ENCODE data around the gene TENT5C. TPM values are rescaled to one million over a fixed set of nuclear protein-coding genes. Genes with fewer than 3 reads are reported as not detected.

TENT5C gene
- total RNA-seq, 1 experiment from 2014 or later, result 1.4 TPM

DNA sequence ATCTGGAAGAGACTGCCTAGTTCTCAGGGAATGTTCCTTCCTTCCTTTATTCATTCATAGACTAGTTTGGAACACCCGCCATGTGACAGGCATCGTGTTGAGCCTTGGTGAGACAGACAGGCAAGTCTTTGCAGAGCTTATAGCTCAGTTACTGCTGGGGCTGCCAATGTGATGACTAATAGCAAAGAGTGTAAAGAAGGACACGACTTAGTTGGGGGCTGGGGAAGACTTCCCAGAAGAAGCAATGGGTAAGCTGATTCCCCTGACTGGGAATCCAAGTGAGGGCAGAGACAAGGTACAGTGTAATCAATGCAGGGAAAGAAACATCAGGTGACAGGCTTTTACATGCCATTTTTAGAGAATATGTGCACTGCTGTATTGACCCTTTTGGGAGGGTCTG lies 51.2 kb downstream of the TENT5C start:
- CTCF ChIA-PET, result no interaction called here
- Histone ChIP-seq H2AFZ (ENCODE audit: low read depth, low read length, poor library complexity, severe bottlenecking) (no peak overlapping the region), H3K4me2 (ENCODE audit: low read length) (peak overlapping the region; percentile 49), H3K4me1 (ENCODE audit: control insufficient read depth in 1 of 2, insufficient read depth in 2 of 2, low read length in 2 of 2) (peaks cover 5 to 10% of the 10 kb centered on the region in 2 experiments), H3K27ac (ENCODE audit: low read depth, low read length) (no peak overlapping the region), H3K4me3 (replicated peaks in 1 of 2; ENCODE audit: low read depth in 1 of 2, low read length in 2 of 2) (no peak overlapping the region), H3K9me3 (ENCODE audit: control insufficient read depth in 1 of 2, insufficient read depth in 1 of 2, low read depth in 1 of 2, low read length in 2 of 2) (no peaks in the 10 kb centered on the region), H3K79me2 (ENCODE audit: insufficient read depth, low read length) (no peaks in the 10 kb centered on the region), H3K9me2 (ENCODE audit: insufficient read depth) (no peaks in the 10 kb centered on the region), H3K36me3 (ENCODE audit: control insufficient read depth in 1 of 2, insufficient read depth in 2 of 2, low read length in 2 of 2) (no peaks in the 10 kb centered on the region), H3K9ac (ENCODE audit: low read length) (no peak overlapping the region), H3K27me3 (ENCODE audit: insufficient read depth, low read length) (no peaks in the 10 kb centered on the region), H4K20me1 (ENCODE audit: insufficient read depth) (no peaks in the 10 kb centered on the region)
- BruUV-seq (replicated peaks), result no TSS peak
- RAD21 ChIA-PET (ENCODE audit: low non-redundant PET in 1 of 2, low total read pairs in 2 of 2, uncharacterized antibody in 2 of 2, unreplicated experiment in 2 of 2), result no interaction called here
- peak; percentile 63; the same call in 1 of the 2 replicates for ATAC-seq
- POLR2A ChIA-PET, result no interaction called here
- TF ChIP-seq SIN3A (IDR thresholded peaks at IDR 0.05; ENCODE audit: low read depth) (no peak), ZFX (IDR thresholded peaks at IDR 0.05) (no peak), CBX3 (IDR thresholded peaks at IDR 0.05; ENCODE audit: low read depth) (no peak), SP1 (IDR thresholded peaks at IDR 0.05; ENCODE audit: low read depth) (no peak), SRF (IDR thresholded peaks at IDR 0.05; ENCODE audit: low read depth) (no peak), EZH2phosphoT487 (IDR thresholded peaks at IDR 0.05; ENCODE audit: borderline replicate concordance) (no peak), TCF7L2 (IDR thresholded peaks at IDR 0.05; ENCODE audit: borderline replicate concordance, extremely low read depth, insufficient read depth, insufficient read length) (no peak), ELF1 (IDR thresholded peaks at IDR 0.05; ENCODE audit: borderline replicate concordance, low read depth) (no peak), CEBPB (IDR thresholded peaks at IDR 0.05; ENCODE audit: low read depth) (no peak), POLR2AphosphoS5 (IDR thresholded peaks at IDR 0.05; ENCODE audit: low read depth, low read length) (no peak), YY1 (IDR thresholded peaks at IDR 0.05; ENCODE audit: extremely low read depth, insufficient replicate concordance, low read depth, low read length) (no peak)
- TF ChIP-seq, protein P1, sequence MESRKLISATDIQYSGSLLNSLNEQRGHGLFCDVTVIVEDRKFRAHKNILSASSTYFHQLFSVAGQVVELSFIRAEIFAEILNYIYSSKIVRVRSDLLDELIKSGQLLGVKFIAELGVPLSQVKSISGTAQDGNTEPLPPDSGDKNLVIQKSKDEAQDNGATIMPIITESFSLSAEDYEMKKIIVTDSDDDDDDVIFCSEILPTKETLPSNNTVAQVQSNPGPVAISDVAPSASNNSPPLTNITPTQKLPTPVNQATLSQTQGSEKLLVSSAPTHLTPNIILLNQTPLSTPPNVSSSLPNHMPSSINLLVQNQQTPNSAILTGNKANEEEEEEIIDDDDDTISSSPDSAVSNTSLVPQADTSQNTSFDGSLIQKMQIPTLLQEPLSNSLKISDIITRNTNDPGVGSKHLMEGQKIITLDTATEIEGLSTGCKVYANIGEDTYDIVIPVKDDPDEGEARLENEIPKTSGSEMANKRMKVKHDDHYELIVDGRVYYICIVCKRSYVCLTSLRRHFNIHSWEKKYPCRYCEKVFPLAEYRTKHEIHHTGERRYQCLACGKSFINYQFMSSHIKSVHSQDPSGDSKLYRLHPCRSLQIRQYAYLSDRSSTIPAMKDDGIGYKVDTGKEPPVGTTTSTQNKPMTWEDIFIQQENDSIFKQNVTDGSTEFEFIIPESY (IDR thresholded peaks at IDR 0.05; ENCODE audit: extremely low read depth, insufficient replicate concordance, low read length), result no peak
- TF ChIP-seq, protein P2, sequence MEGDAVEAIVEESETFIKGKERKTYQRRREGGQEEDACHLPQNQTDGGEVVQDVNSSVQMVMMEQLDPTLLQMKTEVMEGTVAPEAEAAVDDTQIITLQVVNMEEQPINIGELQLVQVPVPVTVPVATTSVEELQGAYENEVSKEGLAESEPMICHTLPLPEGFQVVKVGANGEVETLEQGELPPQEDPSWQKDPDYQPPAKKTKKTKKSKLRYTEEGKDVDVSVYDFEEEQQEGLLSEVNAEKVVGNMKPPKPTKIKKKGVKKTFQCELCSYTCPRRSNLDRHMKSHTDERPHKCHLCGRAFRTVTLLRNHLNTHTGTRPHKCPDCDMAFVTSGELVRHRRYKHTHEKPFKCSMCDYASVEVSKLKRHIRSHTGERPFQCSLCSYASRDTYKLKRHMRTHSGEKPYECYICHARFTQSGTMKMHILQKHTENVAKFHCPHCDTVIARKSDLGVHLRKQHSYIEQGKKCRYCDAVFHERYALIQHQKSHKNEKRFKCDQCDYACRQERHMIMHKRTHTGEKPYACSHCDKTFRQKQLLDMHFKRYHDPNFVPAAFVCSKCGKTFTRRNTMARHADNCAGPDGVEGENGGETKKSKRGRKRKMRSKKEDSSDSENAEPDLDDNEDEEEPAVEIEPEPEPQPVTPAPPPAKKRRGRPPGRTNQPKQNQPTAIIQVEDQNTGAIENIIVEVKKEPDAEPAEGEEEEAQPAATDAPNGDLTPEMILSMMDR (IDR thresholded peaks at IDR 0.05 in 2 of 3, conservative IDR thresholded peaks at IDR 0.05 in 1 of 3; ENCODE audit: borderline replicate concordance in 1 of 3, insufficient read depth in 1 of 3, low read depth in 2 of 3, low read length in 2 of 3), result no peak
- TF ChIP-seq, protein P3, sequence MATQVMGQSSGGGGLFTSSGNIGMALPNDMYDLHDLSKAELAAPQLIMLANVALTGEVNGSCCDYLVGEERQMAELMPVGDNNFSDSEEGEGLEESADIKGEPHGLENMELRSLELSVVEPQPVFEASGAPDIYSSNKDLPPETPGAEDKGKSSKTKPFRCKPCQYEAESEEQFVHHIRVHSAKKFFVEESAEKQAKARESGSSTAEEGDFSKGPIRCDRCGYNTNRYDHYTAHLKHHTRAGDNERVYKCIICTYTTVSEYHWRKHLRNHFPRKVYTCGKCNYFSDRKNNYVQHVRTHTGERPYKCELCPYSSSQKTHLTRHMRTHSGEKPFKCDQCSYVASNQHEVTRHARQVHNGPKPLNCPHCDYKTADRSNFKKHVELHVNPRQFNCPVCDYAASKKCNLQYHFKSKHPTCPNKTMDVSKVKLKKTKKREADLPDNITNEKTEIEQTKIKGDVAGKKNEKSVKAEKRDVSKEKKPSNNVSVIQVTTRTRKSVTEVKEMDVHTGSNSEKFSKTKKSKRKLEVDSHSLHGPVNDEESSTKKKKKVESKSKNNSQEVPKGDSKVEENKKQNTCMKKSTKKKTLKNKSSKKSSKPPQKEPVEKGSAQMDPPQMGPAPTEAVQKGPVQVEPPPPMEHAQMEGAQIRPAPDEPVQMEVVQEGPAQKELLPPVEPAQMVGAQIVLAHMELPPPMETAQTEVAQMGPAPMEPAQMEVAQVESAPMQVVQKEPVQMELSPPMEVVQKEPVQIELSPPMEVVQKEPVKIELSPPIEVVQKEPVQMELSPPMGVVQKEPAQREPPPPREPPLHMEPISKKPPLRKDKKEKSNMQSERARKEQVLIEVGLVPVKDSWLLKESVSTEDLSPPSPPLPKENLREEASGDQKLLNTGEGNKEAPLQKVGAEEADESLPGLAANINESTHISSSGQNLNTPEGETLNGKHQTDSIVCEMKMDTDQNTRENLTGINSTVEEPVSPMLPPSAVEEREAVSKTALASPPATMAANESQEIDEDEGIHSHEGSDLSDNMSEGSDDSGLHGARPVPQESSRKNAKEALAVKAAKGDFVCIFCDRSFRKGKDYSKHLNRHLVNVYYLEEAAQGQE (IDR thresholded peaks at IDR 0.05; ENCODE audit: low read depth), result no peak
- TF ChIP-seq, protein P4, sequence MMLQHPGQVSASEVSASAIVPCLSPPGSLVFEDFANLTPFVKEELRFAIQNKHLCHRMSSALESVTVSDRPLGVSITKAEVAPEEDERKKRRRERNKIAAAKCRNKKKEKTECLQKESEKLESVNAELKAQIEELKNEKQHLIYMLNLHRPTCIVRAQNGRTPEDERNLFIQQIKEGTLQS (IDR thresholded peaks at IDR 0.05), result no peak
- intact Hi-C loops (cut with micrococcal nuclease), result no loop called here
- no peak for DNase-seq (ENCODE audit: low read depth, low spot score)
